Fibroblast of mammary gland (primary cell): ENCODE data around the gene TNFRSF1B.
A peak's percentile ranks its signal among the peaks of the same experiment; 100 is the strongest.

Experiments used
- DNase-seq: peaks from one replicate; pipeline ENCODE4 v3.0.0-alpha.2; 2010; ENCODE audit warnings: low read depth
- H3K4me3 ChIP-seq: 2 replicates; pipeline ENCODE4 v1.5.1; 2011; ENCODE audit warnings: low read depth, mild to moderate bottlenecking, low read length, moderate library complexity; ENCODE audit not compliant: control insufficient read depth
- CTCF ChIP-seq: conservative IDR thresholded peaks from 2 replicates; pipeline ENCODE4 v1.5.1; 2011; ENCODE audit warnings: low read depth, low read length, inconsistent platforms; ENCODE audit not compliant: control insufficient read depth, insufficient read depth

TNFRSF1B gene

GRCh38 chr1:12180903-12181302, 14.1 kb downstream of the TNFRSF1B start:
- TF ChIP-seq CTCF = no peak
- no peak for DNase-seq
- H3K4me3 ChIP-seq = no peak overlapping the region

- no peak overlapping the region for H3K4me3 ChIP-seq
- no peak for DNase-seq
- TF ChIP-seq CTCF = no peak
Observed at GRCh38 chr1:12181568-12181967, 14.8 kb downstream of the TNFRSF1B start.

- DNase-seq = no peak
- TF ChIP-seq CTCF = no peak
- no peak overlapping the region for H3K4me3 ChIP-seq
Observed at GRCh38 chr1:12182410-12182984, 15.7 kb downstream of the TNFRSF1B start.

- no peak for DNase-seq
- no peak overlapping the region for H3K4me3 ChIP-seq
- TF ChIP-seq CTCF = no peak
Observed at GRCh38 chr1:12183095-12183794, 16.5 kb downstream of the TNFRSF1B start.

GRCh38 chr1:12184008-12184681, 17.4 kb downstream of the TNFRSF1B start:
- peak; percentile 82 for DNase-seq
- TF ChIP-seq CTCF = peak; percentile 27
- no peak overlapping the region for H3K4me3 ChIP-seq

- no peak overlapping the region for H3K4me3 ChIP-seq
- no peak for TF ChIP-seq CTCF
- DNase-seq = no peak
Observed at GRCh38 chr1:12185036-12185917, 18.5 kb downstream of the TNFRSF1B start.
